Hematopoietic multipotent progenitor cell (in vitro differentiated cells): ENCODE results near the gene MYOC. TPM values are rescaled to one million over a fixed set of nuclear protein-coding genes. Genes with fewer than 3 reads are reported as not detected.
"Not testable (repeated sequence)": the region's sequence is repeated elsewhere in the genome, so short reads cannot be mapped to it uniquely, and the experiment has no call there.

Experiments used
- DNase-seq, 3 donors: peaks; one replicate each; pipeline ENCODE4 v3.0.0-alpha.2; 2011 to 2015; ENCODE audit warnings: low read depth in 2 of 3, low spot score in 2 of 3
- total RNA-seq: library from RNA; depleted of rRNA; stranded (reverse); fragments of >200 nt; gene quantifications from one replicate; pipeline ENCODE4 v1.2.3, GENCODE V29; 2012

The MYOC gene
- total RNA-seq, 1 donor, result 0.27 TPM

GRCh38 chr1:171613282-171613681 lies 39.2 kb downstream of the MYOC start:
- DNase-seq, result no peak

- DNase-seq, result no peak
Measured at GRCh38 chr1:171611306-171611705, 41.2 kb downstream of the MYOC start.

DNA sequence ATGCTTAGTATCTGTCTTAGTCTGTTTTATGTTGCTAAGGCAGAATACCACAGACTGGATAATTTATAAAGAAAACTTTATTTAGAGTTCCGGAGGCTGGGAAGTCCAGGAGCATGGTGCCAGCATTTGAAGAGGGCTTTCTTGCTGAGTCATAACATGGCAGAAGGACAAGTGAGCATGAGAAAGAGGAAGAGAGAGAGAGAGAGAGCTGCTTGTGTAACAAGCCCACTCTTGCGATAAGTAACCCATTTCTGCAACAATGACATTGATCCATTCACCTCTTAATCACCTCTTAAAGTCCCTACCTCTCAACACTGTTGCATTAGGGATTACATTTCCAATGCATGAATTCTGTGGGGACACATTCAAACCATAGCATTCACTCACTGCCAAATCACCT lies 42.1 kb downstream of the MYOC start:
- DNase-seq, result no peak

DNA sequence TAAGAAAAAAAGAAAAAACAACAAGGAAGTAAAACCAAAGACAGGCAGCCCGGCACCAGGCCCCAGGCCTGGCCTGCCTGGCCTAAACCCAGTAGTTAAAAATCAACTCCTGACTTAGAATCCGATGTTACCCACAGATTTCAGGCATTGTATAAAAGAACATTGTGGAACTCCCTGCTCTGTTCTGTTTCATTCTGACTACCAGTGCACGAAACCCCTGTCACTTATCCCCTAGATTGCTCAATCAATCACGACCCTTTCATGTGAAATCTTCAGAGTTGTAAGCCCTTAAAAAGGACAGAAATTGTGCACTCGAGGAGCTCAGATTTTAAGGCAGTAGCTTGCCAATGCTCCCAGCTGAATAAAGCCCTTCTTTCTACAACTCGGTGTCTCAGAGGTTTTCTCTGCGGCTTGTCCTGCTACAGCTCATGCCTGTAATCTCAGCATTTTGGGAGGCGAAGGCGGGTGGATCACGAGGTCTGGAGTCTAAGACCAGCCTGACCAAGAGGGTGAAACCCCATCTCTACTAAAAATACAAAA lies 46.0 kb downstream of the MYOC start:
- no peak for DNase-seq

DNA sequence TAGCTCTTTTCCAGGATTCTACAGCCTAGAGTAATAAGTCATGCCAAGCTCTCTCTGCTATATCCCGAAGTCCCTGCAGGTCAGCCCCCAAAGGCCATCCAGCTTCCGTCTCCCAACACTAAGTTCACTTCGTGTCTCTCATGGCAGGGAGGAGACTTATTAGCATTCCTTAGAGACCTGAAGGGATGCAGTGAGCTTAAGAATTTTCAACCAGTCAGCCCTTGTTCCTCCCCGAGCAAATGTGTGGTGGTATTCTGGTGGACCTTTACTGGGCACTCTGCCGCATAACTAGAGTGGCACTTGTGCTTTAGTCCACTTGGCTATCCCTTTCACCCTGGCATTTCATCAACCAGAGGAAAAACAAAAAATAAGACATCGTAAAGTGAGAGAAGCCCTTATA lies 49.4 kb downstream of the MYOC start:
- DNase-seq, result not testable (repeated sequence)

DNA sequence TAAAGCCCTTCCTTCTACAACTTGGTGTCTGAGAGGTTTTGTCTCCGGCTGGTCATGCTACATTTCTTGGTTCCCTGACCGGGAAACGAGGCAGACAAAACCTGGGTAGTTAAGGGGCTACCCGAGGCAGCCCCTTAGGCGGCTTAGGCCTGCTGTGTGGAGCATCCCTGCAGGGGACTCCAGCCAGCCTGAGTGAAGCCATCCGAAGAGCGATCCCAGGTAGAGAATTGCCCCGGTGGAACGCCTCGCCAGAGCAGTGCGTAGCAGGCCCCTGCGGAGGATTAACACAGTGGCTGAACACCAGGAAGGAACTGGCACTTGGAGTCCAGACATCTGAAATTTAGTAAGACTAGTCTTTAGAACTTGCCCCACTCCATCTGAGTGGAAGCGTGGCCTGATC lies 51.6 kb downstream of the MYOC start:
- DNase-seq, result no peak

DNA sequence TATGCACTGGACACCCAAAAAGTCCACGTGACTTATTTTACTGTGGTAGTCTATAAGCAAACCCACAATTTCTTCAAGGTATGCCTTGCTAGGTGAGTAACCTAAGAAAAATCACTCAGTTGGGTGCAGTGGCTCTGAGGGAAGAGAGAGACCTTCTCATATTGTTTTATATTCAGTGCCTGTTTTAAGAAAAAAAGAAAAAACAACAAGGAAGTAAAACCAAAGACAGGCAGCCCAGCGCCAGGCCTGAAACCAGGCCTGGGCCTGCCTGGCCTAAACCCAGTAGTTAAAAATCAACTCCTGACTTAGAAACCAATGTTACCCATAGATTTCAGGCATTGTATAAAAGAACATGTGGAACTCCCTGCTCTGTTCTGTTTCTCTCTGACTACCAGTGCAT lies 52.2 kb downstream of the MYOC start:
- DNase-seq, result not testable (repeated sequence)

DNA sequence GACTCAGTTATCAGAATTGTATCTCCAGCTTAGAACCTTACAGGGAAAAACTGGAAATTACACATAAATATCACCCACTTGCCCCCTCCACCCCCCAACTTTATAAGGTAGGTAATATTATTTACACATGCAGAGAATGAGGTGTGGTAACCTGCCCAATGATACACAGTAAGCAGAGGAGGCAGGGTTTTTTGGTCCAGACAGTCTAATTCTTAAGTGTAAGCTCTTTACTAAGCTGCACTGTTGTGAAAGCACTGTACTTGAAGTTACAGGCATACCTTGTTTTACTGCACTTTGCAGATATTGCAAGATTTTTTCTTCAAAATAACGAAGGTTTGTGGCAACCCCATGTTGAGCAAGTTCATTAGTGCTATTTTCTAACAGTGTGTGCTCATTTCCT lies 55.3 kb downstream of the MYOC start:
- DNase-seq, result no peak

DNA sequence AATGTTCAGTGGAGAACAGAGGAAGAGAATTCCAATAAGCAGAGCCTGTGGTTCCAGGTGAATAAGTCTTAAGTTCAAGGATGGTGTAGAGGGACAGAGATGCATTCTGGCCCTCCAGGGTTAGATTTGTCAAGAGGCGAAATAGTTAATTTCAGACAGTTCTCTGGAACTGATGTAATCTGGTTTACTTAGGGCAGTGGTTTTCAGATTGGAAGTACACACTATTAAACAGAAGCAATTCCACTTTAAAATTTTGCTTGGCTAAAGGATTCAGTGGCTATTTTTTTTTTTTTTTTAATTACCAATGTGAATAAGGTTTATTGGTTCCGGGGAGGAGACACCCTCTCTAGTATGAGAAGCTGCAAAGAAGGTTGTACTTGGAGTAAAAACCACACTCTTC lies 55.8 kb downstream of the MYOC start:
- no peak for DNase-seq

GRCh38 chr1:171596119-171596518 lies 56.4 kb downstream of the MYOC start:
- no peak for DNase-seq

- DNase-seq, result no peak
Measured at GRCh38 chr1:171595324-171595723, 57.2 kb downstream of the MYOC start.

- no peak for DNase-seq
Measured at GRCh38 chr1:171590022-171590421, 62.5 kb downstream of the MYOC start.

DNA sequence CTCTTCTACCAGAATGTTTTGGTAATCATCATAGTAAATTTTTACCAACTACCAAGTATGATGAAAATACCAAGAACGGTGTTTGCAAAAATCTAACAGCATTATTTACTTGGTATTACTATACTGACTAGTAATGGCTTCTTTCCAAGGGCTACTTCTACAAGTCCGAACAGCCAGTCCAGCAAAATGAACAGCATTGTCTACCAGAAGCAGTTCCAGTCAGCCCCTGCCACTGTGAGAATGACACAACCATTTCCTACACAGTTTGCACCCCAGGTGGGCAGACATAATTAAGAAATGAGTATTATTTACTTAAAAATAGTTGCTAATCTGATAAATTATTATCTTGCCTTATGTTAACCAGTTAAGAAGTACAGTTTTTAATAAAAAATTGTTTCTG lies 64.3 kb downstream of the MYOC start:
- no peak for DNase-seq

GRCh38 chr1:171585715-171586114 lies 66.8 kb downstream of the MYOC start:
- no peak for DNase-seq

Other genes starting within 250 kb of the MYOC start
- gene PRRC2C, start 167.2 kb downstream of the MYOC start, total RNA-seq, result 45.2 TPM
- under 0.01 TPM for gene MYOCOS, start 30.4 kb downstream of the MYOC start, total RNA-seq
- 4.8 TPM for gene VAMP4, start 89.4 kb upstream of the MYOC start, total RNA-seq
- gene METTL13, start 129.0 kb upstream of the MYOC start, total RNA-seq, result 33.1 TPM
- gene DNM3, start 188.8 kb upstream of the MYOC start, total RNA-seq, result 4.0 TPM